ENCODE measurements around the gene PMM2. TPM values are rescaled to one million over a fixed set of nuclear protein-coding genes. Genes with fewer than 3 reads are reported as not detected.

PMM2 gene
- total RNA-seq, 1 donor from 2014 or later = 47.6 TPM

DNA sequence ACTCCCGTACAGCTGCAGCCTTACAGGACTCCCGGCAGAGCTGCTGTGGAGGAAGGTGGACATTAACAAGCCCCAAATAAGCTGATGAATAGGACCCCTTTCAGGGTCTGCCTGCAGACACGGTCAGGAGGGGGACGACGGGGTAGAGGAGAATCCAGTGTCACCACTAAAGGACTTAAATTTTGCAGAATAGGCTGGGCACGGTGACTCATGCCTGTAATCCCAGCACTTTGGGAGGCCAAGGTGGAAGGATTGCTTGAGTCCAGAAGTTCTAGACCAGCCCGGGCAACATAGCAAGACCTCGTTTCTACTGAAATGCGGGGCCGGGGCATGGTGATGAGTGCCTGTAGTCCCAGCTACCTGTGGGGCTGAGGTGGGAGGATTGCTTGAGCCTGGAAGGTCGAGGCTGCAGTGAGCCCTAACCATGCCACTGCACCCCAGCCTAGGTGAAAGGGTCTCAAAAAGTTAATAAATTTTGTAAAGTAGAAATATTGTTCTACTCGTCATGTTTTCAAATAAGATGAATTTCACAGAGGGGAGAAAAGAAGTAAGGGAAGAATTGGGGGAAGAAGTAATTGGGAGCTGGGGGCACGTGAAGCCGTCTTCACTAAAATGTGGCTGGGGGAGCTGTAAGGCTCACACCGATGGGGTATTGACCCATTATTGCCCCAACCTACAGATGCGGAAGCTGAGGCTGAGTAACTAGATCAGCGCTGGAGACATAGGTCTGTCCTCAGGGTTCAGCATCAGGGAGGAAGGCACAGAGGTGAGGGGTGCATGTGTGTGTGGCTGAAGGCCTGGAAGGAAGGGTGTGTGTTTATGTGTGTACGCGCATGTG is 89.2 kb downstream of the PMM2 start:
- Mint-ChIP-seq H3K9me3 (ENCODE audit: low read depth) (no peaks in the 10 kb centered on the region), H3K36me3 (ENCODE audit: low read depth) (peaks cover 14% of the 10 kb centered on the region), H3K4me1 (ENCODE audit: low read depth) (peaks cover 32% of the 10 kb centered on the region), H3K4me3 (ENCODE audit: unreplicated experiment) (no peak overlapping the region), H3K27ac (ENCODE audit: unreplicated experiment) (no peak overlapping the region), H3K27me3 (ENCODE audit: low read depth) (no peaks in the 10 kb centered on the region)
- TF ChIP-seq, protein P1, sequence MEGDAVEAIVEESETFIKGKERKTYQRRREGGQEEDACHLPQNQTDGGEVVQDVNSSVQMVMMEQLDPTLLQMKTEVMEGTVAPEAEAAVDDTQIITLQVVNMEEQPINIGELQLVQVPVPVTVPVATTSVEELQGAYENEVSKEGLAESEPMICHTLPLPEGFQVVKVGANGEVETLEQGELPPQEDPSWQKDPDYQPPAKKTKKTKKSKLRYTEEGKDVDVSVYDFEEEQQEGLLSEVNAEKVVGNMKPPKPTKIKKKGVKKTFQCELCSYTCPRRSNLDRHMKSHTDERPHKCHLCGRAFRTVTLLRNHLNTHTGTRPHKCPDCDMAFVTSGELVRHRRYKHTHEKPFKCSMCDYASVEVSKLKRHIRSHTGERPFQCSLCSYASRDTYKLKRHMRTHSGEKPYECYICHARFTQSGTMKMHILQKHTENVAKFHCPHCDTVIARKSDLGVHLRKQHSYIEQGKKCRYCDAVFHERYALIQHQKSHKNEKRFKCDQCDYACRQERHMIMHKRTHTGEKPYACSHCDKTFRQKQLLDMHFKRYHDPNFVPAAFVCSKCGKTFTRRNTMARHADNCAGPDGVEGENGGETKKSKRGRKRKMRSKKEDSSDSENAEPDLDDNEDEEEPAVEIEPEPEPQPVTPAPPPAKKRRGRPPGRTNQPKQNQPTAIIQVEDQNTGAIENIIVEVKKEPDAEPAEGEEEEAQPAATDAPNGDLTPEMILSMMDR (IDR thresholded peaks at IDR 0.05) = no peak
- DNase-seq (ENCODE audit: low spot score) = peak; percentile 59

DNA sequence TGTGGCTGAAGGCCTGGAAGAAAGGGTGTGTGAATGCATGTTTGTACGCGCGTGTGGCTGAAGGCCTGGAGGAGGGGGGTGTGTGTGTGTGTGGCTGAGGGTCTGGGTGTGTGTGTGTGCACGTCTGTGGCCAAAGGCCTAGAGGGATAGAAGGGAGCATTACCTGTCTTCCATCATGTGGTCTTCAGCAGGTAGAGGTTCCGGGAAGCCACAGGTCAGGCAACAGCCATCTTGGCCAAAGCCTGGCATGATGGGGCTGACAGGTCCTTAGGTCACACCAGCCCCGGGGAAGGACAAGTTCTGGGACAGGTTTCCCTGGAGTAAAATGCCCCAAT is 89.8 kb downstream of the PMM2 start:
- peaks cover 36% of the 10 kb centered on the region for H3K4me1 Mint-ChIP-seq (ENCODE audit: low read depth)
- peaks cover 15% of the 10 kb centered on the region for H3K36me3 Mint-ChIP-seq (ENCODE audit: low read depth)
- DNase-seq (ENCODE audit: low spot score) = peak; percentile 53
- TF ChIP-seq, protein P1 (IDR thresholded peaks at IDR 0.05) = no peak
- no peaks in the 10 kb centered on the region for H3K27me3 Mint-ChIP-seq (ENCODE audit: low read depth)
- H3K27ac Mint-ChIP-seq (ENCODE audit: unreplicated experiment) = no peak overlapping the region
- H3K9me3 Mint-ChIP-seq (ENCODE audit: low read depth) = no peaks in the 10 kb centered on the region
- H3K4me3 Mint-ChIP-seq (ENCODE audit: unreplicated experiment) = no peak overlapping the region

DNA sequence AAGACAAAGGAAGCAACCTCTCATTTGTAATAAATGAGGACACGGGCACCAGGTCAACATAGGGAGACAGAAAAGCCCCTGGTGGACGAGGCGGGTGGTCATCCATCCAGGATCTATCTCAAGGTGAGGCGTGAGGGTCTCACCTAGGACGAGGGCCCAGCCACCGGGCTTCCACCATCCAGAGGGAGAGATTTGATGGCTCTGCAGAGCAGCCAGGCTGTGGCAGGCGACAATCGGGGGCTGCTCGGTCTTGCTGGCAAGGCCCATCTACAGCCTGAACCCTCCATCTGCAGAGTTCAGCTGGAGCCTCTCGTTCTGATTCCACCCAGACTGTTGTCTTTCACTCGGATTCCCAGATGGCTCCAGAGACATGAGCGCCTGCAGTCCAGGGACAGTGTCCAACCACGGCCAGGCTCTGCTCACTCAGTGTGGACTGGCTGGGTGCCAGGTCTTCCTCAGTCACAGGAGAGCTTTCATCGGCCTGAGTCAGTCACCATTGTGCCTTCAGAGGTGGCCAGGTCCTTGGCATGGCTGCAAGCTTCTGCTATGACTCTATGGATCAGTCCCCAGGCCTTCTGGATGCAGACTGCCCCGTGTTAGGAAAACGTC is 90.4 kb downstream of the PMM2 start:
- DNase-seq (ENCODE audit: low spot score) = peak; percentile 87

GRCh38 chr16:8888951-8889892 is 91.6 kb downstream of the PMM2 start:
- Mint-ChIP-seq H3K27ac (ENCODE audit: unreplicated experiment) (no peak overlapping the region), H3K4me3 (ENCODE audit: unreplicated experiment) (no peak overlapping the region), H3K4me1 (ENCODE audit: low read depth) (peaks cover 36% of the 10 kb centered on the region), H3K27me3 (ENCODE audit: low read depth) (no peaks in the 10 kb centered on the region), H3K36me3 (ENCODE audit: low read depth) (peaks cover 17% of the 10 kb centered on the region), H3K9me3 (ENCODE audit: low read depth) (no peaks in the 10 kb centered on the region)
- TF ChIP-seq, protein P1 (IDR thresholded peaks at IDR 0.05) = no peak
- DNase-seq (ENCODE audit: low spot score) = peak; percentile 75

More for the DNA sequence above, 90.4 kb downstream of the PMM2 start:
- Mint-ChIP-seq H3K36me3 (ENCODE audit: low read depth) (peaks cover 15% of the 10 kb centered on the region), H3K27ac (ENCODE audit: unreplicated experiment) (no peak overlapping the region), H3K9me3 (ENCODE audit: low read depth) (no peaks in the 10 kb centered on the region), H3K4me1 (ENCODE audit: low read depth) (peaks cover 36% of the 10 kb centered on the region), H3K4me3 (ENCODE audit: unreplicated experiment) (no peak overlapping the region), H3K27me3 (ENCODE audit: low read depth) (no peaks in the 10 kb centered on the region)
- TF ChIP-seq, protein P1 (IDR thresholded peaks at IDR 0.05) = no peak

Data from chondrocyte (in vitro differentiated cells).